RCC 7860 (cell line): ENCODE data around the gene MLF2.
"Not testable (repeated sequence)": the region's sequence is repeated elsewhere in the genome, so short reads cannot be mapped to it uniquely, and the experiment has no call there.

Source experiments
- DNase-seq: peaks from one replicate; pipeline ENCODE4 v3.0.0-alpha.2; 2015; ENCODE audit warnings: low spot score
- FAIRE-seq: peaks from 2 replicates; lab custom pipeline; 2012; peaks lifted over from hg19 to GRCh38; lab: Jason Lieb, UNC

The MLF2 gene

DNA sequence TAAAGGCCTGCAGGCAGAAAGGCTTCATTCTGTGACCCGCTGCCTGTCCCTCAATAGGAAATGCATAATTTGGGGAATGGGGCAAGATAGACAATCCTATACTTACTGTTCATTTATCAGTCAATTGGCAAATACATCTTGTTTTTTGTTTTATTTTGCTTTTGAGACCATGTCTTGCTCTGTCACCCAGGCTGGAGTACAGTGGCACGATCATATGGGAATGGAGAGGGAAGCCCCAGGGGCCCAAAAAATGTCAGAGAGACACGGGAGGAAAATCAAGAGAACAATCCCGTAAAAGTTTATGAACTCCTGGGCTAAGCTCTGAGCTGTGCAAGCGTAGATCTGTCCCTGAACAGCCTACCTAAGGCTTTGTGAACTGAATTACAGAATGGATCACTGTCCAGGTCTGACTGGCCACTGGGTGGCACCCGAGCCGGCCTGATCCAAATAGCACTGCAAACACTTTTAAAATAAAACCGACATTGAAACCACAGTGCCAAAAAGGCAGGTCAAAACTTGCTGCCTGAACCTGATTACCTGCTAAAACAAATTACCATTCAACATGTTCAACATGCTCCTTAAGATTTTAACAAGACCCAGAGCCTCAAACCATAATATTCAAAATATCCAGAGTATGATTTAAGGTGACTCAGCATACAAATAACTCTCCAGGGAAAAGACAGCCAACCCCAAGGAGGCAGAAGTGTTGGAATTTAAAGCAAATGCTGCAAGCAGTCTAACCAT lies 17.3 kb downstream of the MLF2 start:
- DNase-seq: peak; percentile 27
- peak; percentile 31 for FAIRE-seq

DNA sequence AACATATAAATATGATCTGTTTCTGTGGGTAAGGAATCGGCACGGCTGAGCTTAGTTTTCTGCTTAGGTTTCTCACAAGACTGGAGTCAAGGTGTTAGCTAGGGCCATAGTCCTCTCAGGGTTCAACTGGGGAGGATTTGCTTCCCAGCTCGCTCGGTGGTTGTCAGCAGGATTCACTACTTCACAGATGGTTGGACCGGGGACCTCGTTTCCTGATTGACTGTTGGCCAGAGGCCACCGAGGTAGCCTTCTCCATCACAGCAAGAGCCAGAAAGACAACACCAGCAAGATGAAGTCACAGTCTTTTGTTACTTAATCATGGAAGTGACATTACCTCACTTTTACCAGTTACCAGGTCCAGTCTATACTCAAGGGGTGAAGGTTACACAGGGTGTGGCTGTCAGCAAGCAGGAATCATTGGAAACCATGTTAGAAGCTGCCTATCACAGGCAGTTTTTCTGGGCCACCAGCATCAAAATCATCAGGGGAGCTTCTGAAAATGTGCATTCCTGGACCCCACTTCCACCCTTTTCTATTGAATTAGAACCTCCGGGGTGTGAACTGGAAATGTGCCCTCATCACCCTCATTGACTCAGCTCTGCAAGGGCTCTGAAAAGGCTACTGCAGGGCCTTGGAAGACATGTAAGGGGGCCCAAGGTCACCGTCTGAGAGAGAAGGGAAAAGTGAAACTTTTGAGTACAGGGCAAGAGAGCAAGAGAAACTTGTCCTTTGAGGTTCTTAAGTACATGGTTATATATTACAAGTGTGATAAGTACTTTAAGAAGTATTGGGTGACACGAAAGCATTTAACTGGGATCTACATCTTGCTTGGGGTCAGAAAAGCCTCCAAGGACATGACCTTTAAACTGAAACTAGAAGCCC lies 18.2 kb downstream of the MLF2 start:
- FAIRE-seq: no peak
- DNase-seq: no peak

DNA sequence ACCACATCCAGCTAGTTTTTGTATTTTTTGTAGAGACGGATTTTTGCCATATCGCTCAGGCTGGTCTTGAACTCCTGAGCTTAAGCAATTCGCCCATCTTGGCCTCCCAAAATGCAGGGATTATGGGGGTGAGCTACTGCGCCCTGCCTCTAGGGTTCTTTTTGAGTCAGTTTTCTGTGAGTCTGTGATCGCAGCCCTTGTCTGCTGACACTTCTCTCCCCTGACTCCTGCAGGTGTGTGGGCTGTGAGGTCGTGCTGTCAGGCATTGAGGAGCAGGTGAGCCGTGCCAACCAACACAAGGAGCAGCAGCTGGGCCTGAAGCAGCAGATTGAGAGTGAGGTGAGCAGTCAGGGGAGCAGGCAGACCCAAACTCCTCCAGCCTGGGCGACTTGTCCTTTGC lies 22.8 kb downstream of the MLF2 start:
- DNase-seq (no peak), FAIRE-seq (no peak)

GRCh38 chr12:6729186-6729585 lies 23.8 kb downstream of the MLF2 start:
- no peak for FAIRE-seq
- DNase-seq: no peak

DNA sequence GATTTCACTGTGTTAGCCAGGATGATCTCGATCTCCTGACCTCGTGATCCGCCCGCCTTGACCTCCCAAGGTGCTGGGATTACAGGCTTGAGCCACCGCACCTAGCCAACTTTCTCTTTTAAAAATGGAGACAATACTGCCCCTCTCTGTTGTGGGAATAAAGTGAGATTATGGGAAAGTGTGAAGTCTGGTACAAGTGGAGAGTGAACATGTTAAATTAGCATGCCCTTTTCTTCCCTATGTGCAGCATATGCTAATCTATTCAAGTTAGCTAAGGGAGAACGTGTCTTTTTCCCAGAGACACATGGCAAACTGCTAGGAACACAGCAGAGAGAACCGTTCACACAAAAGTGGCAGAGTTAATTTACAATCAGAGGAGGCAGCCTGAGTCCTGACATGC lies 27.6 kb downstream of the MLF2 start:
- no peak for DNase-seq
- FAIRE-seq: no peak

DNA sequence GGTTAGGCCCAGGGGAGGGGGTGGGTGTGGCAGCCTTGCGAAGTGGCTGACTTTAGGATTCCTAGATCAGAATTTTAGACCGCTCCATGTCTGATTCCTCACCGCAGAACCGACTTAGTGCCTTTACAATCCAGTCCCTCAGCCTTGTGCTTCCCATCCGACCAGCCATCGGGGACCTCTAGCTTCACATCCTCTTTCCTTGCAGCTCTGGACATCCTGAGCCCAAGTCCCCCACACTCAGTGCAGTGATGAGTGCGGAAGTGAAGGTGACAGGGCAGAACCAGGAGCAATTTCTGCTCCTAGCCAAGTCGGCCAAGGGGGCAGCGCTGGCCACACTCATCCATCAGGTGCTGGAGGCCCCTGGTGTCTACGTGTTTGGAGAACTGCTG lies 28.5 kb downstream of the MLF2 start:
- FAIRE-seq: no peak
- DNase-seq: peak; percentile 27

GRCh38 chr12:6723607-6724408 lies 29.1 kb downstream of the MLF2 start, which contains the start of gene COPS7A:
COPS7A (plus strand) TSS chr12:6724046; CDS start chr12:6724657, 611 bp downstream.
- FAIRE-seq: peak; percentile 93
- DNase-seq: peak; percentile 97

GRCh38 chr12:6722863-6723262 lies 30.1 kb downstream of the MLF2 start:
- FAIRE-seq (no peak), DNase-seq (no peak)

DNA sequence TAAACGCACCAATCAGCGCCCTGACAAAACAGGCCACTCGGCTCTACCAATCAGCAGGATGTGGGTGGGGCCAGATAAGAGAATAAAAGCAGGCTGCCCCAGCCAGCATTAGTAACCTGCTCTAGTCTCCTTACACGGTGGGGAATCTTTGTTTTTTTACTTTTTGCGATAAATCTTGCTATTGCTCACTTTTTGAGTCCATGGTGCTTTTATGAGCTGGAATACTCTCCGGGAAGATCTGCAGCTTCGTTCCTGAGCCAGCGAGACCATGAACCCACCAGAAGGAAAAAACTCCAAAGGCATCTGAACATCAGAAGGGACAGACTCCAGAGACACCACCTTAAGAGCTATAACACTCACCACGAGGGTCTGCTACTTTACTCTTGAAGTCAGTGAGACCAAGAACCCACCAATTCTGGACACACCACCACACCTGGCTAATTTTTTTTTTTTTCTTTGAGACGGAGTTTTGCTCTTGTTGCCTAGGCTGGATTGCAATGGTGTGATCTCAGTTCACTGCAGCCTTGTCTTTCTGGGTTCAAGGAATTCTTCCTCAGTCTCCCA lies 36.0 kb downstream of the MLF2 start:
- DNase-seq: no peak
- FAIRE-seq: no peak

DNA sequence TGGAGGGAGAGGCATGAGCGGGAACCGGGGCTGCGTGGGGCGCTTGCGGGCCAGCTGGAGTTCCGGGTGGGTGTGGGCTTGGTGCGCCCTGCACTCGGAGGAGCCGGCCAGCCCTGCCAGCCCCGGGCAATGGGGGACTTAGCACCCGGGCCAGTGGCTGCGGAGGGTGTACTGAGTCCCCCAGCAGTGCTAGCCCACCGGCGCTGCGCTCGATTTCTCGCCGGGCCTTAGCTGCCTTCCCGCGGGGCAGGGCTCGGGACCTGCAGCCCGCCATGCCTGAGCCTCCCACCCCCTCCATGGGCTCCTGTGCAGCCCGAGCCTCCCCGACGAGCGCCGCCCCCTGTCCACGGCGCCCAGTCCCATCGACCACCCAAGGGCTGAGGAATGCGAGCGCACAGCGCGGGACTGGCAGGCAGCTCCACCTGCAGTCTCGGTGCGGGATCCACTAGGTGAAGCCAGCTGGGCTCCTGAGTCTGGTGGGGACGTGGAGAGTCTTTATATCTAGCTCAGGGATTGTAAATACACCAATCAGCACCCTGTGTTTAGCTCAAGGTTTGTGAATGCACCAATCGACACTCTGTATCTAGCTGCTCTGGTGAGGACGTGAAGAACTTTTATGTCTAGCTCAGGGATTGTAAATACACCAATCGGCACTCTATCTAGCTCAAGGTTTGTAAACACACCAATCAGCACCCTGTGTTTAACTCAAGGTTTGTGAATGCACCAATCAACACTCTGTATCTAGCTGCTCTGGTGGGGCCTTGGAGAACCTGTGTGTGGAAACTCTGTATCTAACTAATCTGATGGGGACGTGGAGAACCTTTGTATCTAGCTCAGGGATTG lies 36.7 kb downstream of the MLF2 start:
- DNase-seq, FAIRE-seq: not testable (repeated sequence)

DNA sequence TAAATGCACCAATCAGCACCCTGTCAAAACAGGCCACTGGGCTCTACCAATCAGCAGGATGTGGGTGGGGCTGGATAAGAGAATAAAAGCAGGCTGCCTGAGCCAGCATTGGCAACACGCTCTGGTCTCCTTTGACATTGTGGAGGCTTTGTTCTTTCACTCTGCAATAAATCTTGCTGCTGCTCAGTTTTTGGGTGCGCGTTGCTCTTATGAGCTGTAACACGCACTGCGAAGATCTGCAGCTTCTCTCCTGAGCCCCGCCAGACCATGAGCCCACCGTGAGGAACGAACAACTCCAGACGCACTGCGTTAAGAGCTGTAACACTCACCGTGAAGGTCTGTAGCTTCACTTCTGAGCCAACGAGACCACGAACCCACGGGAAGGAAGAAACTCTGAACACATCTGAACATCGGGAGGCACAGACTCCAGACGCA lies 44.0 kb downstream of the MLF2 start:
- no peak for DNase-seq
- FAIRE-seq: no peak

DNA sequence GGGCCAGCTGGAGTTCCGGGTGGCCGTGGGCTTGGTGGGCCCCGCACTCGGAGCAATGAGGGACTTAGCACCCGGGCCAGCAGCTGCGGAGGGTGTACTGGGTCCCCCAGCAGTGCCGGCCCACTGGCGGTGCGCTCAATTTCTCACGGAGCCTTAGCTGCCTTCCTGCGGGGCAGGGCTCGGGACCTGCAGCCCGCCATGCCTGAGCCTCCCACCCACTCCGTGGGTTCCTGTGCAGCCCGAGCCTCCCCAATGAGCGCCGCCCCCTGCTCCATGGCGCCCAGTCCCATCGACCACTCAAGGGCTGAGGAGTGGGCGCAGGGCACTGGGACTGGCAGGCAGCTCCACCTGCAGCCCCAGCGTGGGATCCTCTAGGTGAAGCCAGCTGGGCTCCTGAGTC lies 44.6 kb downstream of the MLF2 start:
- FAIRE-seq, DNase-seq: not testable (repeated sequence)

GRCh38 chr12:6703631-6704030 lies 49.3 kb downstream of the MLF2 start:
- no peak for FAIRE-seq
- DNase-seq: no peak

DNA sequence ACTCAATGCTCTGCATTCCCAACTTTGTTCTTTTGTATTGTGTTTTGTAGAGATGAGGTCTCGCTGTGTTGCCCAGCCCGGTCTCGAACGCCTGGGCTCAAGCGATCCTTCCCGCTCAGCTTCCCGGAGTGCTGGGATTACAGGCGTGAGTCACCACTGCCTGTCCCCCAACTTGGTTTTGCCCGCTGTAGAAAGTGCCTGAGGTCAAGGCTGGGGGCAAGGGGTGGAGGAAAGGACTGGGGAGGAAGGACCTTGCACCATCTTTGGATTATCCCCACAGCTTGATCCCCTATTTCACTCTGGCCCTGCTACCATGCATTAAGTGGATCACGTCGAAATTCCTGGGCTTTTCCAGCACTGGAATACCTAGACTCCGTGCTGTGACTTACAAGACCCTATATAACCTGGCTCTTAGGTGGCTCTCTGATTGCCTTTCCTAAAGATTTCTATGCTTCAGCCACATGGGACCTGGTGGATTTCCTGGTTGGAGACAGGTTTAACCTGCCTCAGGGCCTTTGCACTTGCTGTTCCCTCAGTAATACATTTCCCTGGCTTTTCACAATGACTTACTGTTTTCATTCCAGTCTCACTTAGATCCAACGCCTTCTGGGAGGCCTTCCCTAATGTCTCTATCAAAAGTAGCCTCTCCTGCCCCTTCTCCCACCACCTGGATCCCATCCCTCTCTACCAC lies 51.7 kb downstream of the MLF2 start:
- DNase-seq: no peak
- FAIRE-seq: no peak

- no peak for DNase-seq
- FAIRE-seq: no peak
These were observed 52.3 kb downstream of the MLF2 start, which contains the start of gene PIANP for GRCh38 chr12:6700646-6701051. PIANP (minus strand) TSS chr12:6700815; CDS start chr12:6698061, 2,754 bp downstream.

DNA sequence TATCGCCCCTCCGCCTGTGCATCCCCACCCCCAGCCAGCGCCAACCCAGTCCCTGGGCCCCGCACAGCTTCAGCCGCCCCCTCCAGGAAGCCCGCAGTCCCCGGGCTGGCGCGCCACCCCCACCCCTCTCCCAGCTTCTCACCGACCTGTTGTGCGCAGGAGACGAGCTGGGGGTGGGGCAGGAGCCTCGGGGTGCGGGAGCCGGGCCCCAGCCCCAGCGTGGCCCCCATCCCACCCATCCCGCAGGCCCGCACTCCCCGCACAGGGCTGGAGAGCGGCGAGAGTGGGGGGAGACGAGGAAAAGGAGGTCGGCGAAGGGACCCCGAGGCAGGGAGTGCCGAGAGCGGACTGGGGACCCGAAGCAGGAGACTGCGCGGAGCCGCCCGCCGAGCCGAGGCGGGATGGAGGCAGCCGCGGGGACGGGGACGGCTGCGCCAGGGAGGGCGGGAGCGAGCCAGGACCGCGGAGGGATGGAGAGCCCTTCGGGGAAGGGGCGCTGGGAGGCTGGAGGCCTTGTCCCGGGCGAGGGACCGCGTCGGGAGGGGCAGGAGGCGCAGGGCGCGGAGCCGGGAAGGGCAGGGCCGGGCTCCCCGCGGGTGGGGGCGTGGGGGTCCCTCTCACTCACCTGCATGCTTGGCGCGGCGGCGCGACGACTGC lies 52.8 kb downstream of the MLF2 start:
- no peak for FAIRE-seq
- no peak for DNase-seq

GRCh38 chr12:6699259-6699988 lies 53.5 kb downstream of the MLF2 start:
- DNase-seq: no peak
- no peak for FAIRE-seq
